Left hindlimb (tissue), 1 donor: ENCODE measurements around the gene KLHL40.

Experiments
- DNase-seq: peaks from one replicate; pipeline ENCODE4 v3.0.0-alpha.2; 2018

Gene KLHL40

GRCh38 chr3:42690766-42691680 is 5.7 kb downstream of the KLHL40 start:
- no peak for DNase-seq

- DNase-seq = no peak
Measured at GRCh38 chr3:42691816-42692666, 6.7 kb downstream of the KLHL40 start.

- no peak for DNase-seq
Measured at GRCh38 chr3:42692667-42693529, 7.6 kb downstream of the KLHL40 start.

- DNase-seq = no peak
Measured at GRCh38 chr3:42693530-42693930, 8.2 kb downstream of the KLHL40 start.

DNA sequence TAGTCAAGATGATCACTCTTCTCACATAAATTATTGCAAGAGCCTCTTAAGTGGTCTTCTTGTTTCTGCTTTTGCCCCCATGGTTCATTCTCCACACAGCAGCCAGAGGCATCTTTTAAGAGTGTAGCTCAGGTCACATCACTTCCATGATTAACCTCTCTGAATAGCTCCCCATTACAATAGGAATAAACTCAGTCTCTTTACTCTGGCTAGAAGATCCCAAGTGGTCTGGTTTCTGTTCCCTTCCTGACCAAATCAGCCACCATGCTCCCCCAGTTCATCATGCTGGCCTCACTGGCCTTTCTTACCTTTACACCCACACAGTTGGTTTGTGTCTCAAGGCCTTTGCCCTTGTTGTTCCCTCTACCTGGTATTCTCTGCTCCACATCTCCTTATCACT is 9.0 kb downstream of the KLHL40 start:
- DNase-seq = no peak

DNA sequence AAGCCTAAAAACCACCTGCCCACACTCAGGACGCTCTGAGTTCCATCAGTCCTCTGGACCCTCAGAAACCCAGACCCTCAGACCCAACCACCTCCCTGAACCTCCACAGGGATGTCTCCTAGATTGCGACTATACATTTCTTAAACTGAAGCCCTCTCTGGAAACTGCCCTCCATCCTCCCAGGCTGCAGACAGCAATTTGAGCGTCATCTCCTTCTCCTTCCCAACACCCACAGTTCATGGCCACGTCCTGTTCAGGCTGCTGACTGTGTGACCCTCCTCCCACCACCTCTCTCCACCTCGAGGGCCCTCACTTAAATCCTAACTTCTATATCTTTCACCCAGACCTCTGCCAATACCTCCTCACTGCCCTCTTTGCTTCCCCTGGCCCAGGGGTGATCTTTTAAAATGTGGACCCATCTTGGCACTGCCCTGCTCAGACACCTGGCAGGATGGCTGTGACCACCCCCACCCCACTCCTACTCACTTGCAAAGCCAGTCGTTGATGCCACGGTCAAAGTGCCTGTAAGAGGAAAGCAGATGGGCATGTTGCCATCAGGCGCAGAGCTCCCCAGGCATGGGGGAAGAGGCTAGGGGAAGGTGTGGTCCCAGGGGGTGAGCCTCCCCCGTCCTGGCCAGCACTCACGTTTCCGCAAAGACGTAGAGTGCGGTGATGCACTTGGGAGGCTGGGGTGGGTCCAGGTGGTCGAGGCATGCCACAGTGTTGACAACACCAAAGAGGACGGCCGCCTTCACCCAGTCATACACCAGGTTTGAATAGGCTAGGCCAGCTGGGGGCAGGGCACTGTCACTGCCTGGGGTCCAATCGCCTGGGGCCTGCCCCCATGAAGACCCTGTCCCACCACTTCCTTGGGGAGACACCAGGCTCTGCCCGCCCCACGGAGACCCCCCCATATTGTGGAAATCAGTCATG is 11.3 kb downstream of the KLHL40 start:
- no peak for DNase-seq

DNA sequence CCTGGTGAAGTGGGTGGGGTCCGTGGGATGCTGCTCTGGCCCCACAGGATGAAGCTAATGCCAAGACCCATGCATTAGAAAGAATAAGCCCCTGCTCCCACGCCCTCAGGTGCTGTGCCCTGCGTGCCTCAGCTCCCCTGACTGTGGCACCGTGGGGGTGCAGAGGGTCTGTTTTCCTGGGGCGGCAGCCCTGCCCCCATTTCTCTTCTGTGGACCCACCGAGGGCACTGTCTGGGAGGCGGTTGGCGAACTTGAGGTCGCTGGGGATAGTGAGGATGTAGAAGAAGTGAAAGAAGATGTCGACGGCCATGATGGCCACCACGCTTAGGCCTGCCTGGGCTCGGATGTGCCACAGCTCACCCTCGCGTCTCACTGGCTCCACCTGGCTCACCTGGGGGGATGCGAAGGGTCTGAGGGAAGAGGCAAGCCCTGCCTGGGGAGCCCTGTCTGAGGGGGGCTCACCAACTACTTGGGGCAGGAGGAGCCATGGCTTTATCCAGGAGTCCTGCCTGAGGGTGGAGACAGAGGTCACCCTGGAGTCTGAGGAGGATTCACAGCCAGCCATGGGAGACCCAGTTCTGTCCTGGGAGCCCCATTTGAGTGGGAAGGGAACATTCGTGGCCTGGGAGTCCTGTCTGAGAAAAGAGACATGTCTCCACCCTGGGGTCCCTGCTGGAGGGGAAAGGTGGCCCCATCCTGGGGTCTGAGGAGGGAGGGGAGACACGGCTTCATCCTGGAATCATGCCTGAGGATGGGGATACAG is 12.1 kb downstream of the KLHL40 start:
- no peak for DNase-seq

- no peak for DNase-seq
Measured at GRCh38 chr3:42698216-42698910, 13.0 kb downstream of the KLHL40 start.

GRCh38 chr3:42698911-42699230 is 13.5 kb downstream of the KLHL40 start:
- no peak for DNase-seq

DNA sequence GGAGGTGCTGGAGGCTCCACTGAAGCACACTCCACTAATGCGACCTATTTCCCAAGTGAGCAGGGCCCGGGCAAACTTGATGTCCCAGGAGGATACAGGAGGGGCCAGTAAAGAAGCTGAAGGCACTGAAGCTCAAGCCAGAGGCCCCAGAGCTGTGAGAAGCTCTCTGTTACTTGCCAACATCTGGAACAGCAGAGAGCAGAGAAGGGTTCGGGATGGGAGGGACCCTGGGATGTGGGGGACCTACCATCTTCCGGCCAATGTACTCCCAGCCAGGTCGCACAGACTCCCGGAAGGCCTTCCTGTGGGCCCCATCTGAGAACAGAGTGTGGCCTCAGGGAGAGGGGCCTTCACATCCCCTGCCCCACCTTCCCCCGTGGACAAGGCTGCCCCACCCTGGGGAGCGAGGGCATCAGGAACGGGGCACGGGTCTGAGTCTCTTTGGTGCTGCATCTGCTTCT is 14.2 kb downstream of the KLHL40 start:
- no peak for DNase-seq

DNA sequence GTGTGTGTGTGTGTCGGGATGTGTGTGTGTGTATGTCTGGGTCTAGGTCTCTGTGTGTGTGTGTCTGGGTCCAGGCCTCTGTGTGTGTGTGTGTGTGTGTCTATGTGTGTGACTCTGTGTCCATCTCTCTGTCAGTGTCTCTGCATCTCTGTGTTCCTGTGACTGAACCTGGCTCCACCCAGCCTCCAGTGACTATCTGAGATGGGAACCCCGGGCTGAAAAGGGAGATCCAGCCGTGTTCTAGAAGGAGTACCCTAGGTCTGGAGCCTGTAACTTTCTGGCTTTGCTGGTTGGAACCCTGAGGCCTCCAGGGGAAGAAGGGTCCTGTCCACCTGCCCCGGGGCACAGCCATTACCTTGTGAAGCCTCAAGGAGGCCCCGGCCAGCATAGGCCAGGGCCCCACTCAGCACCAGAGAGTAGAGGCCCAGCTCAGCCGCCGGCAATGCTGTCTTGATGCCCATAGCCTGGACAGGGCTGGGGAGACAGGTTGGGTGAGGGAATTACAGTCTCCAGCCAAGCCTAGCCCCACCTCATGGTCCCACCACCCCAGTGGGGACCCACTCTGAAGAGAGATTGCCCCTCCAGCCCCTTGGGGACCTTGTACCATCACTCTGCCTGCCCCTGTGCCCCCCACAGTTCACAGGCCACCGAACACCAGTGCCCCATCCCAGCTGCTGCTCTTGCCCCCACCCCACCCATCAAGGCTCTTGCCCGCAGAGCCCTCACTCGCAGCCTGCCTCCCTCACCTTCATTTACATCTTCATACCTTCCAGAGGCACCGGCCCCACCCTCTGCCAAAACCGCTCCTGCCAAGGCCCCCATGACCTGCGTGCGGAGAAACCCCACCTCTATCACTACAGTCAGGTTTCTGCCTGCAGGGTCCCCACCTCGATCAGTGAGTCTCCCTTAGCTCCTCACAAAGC is 15.3 kb downstream of the KLHL40 start:
- DNase-seq = no peak

DNA sequence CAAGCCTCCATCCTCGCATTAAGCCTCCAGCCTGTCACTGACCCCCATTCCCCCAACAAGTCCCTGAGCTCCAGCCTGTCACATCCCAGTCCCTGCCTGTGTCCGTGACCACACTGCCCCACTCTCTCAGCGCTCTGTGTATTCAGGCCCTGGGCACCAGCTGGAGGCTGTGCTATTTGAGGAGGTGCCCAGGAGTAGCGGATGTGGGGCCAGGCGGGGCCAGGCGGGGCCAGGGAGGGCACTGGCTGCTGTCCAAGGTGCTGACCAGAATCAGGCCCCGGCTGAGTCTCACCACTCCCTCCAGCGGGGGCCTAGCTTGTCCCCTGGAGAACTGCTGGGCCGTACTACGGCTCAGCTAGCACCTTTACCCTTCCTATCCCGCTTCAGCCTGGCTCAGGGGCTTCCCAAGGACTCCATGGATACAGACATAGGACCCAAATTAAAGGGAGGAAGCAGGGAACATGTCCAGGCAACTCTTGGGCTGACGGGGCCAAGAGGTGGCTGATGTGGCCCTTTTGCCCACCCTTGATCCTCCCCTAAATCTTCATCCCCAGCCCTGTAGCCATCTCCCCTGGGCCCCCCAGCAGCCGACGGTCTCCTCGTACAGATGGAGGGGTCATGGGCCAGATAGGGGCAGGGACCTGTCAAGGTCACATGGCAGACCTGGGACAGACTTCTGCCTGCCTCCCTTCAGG is 16.2 kb downstream of the KLHL40 start:
- peak; percentile 65 for DNase-seq

GRCh38 chr3:42702066-42702951 is 17.0 kb downstream of the KLHL40 start, which contains the start of gene HHATL:
TSS of gene HHATL (minus strand) at chr3:42702798. CDS start at chr3:42700826, 1,972 bp downstream.
- no peak for DNase-seq

GRCh38 chr3:42702982-42703694 is 17.8 kb downstream of the KLHL40 start:
- no peak for DNase-seq

DNA sequence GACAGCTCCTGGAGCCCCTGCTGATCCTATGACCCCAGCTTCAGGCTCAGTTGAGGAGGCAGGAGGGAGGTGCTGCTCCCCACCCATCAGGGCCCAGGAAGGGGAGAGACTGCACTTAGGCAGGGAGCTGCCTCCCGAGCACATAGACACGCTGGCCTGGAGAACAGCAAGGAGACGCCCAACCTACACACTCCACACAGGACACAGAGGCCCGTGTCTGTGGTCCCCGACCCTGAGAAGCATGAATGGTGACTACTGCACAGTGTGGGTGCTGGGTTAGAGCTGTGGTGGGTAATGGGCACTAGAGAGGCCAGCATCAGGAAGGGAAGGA is 18.3 kb downstream of the KLHL40 start:
- no peak for DNase-seq

- DNase-seq = no peak
Measured at GRCh38 chr3:42704136-42704841, 19.0 kb downstream of the KLHL40 start.
